Fibroblast of skin of left biceps (primary cell): ENCODE data around the gene FYCO1.
"Not testable (repeated sequence)": the region's sequence is repeated elsewhere in the genome, so short reads cannot be mapped to it uniquely, and the experiment has no call there.

ENCODE experiments used
- DNase-seq, 2 experiments: peaks; one replicate each; pipeline ENCODE4 v3.0.0-alpha.2; 2013; ENCODE audit warnings: low read depth in 2 of 2

Gene FYCO1

DNA sequence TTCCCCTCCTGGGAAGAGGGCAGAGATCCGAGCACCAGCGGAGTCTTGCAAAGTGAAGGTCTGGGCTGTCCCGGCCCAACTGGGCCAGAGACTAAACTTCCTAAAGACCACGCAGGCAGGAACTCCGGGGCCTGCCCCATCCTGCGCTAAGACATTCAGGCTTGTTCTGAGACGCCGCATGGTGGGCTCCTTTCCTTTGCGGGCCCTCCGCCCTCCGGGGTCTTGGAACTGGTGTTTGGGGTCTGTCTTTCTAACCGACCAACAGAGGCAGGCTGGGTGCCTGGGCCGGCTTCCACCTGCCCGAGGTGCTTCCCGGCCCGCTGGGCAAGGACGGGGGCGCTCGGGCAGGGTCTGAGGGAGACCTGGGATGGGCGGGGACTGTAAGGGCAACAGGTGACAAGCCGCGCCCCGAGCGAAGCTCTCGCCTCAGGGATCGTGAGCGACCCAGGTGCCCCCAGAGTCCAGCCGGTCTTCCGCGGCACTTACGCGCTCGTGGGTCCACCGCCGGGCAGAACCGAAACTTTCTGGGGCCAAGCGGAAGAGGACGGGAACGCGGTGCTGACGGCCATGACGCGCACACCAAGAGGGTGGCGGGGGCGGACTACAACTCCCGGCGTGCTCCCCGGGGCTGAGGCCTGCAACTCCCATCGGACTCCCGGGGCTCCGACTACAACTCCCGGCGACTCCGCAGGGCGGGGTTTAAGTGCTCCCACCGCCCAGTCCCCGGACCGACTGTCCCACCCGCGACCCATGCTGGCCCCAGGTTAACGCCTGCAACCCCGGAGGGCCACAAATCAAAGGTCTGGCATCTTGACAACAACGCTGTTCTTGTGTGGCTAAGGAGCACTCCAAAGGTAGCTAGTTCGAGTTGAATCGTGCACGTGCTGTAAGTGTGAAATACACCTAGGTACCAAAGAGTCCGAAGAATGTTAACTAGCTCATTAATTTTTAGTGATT is at the start of gene FYCO1:
Gene FYCO1 (minus strand): TSS at position 589 of the 957 bp plus-strand sequence. CDS start 10,914 bp downstream, outside the sequence.
- DNase-seq = peak in 1 of 2 experiments; percentile 50

DNA sequence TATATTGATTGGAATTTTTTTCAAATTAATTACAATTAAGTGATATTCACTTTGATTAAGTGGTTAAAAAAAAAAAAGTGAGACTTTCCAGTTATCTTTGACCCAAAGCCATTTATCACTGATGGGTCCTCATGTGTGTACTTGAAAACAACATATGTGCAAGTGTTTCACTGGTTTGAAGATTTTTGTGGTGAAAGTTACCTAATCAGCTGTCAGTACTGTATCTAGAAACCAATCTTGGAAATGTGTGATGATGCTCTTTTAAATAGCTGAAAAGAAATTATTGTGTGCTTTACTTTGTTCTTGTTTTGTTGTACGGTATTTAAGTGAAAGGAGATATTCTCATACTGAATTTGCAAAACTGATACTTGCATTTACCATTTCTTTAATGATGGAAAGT is 43.3 kb upstream of the FYCO1 start:
- DNase-seq = no peak

DNA sequence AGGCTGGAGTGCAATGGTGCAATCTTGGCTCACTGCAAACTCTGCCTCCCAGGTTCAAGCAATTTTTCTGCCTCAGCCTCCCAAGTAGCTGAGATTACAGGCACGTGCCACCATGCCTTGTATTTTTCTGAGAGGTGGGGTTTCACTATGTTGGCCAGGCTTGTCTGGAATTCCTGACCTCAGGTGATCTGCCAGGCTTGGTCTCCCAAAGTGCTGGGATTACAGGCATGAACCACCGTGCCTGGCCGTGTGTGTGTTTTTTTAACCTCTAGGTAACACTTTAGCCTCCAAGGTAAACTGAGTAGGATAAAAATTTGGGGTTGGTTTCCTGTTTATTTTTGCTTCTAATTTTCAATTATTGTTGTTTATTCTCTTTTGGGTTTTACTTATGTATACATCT is 42.4 kb upstream of the FYCO1 start:
- DNase-seq = not testable (repeated sequence)

DNA sequence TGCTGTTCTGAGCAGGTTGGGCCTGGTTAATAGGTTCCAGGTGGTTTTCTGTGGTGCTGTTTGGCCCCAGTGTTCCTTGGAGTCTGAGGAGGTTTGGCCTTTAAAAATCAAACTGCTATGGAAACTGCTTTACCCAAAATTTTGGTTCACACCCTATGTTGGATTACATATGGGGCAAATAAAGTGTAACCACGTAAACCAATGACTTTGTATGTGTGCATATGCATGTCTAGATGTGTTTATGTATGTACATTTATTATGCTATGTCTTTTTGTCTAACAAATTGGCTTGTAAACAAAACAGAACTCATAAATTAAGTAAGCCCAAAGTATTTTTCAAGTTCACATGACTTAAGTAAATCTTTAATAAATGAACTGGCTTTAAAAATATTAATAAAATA is 40.6 kb upstream of the FYCO1 start:
- DNase-seq = no peak

DNA sequence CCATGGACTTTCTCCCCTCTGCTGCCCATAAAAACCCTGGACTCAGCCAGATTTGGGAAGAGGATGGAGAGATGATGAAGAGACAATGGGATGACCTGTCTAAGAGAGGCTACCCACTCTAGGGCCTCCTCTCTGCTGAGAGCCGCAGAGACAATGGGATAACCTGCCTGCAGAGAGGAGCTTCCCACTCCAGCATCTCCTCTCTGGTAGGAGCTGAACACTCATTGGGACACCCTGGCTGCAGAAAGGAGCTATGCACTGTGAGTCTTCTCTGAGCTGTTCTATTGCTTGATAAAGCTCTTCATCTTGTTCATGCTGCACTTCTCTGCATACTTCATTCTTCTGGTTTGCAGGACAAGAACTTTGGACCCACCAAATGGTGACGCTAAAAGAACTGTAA is 36.1 kb upstream of the FYCO1 start:
- no peak for DNase-seq

DNA sequence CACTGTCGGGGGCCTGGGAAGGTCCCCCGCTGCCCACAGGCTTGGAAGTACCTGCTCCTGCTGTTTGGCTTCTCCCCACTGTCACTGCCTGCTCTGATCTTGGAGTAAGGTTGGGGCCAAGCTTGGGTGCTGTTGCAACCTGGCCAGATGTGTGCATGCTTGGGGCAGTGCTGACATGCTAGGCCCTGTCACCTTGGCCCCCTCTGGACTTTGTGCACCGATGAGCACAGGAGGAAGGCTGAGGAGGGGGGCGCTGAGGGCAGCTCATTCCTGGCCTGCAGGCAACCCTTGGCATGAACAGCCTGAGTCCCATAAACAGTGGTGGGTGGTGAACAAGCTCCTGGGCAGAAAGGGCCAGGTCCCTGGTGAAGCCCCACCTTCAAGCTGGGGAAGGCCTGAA is 35.6 kb upstream of the FYCO1 start:
- no peak for DNase-seq

DNA sequence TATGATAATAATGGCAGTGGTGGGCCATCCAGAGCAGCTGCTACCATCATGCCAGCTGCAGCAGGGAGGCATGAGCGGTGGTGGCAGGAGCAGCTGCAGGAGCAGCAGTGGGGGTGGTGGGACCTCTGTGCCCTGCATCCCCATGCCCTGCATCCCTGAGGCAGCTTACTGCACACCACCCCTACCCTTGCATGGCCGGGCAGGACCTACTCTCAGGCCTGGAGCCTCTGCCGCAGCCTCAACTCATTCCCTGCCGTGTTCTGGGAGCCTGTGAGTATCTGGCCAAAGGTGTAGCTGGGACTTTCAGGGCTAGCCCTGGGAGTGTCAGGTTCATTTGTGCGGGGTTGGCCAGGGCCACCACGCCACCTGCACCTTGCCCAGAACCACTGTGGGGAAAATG is 35.0 kb upstream of the FYCO1 start:
- no peak for DNase-seq

DNA sequence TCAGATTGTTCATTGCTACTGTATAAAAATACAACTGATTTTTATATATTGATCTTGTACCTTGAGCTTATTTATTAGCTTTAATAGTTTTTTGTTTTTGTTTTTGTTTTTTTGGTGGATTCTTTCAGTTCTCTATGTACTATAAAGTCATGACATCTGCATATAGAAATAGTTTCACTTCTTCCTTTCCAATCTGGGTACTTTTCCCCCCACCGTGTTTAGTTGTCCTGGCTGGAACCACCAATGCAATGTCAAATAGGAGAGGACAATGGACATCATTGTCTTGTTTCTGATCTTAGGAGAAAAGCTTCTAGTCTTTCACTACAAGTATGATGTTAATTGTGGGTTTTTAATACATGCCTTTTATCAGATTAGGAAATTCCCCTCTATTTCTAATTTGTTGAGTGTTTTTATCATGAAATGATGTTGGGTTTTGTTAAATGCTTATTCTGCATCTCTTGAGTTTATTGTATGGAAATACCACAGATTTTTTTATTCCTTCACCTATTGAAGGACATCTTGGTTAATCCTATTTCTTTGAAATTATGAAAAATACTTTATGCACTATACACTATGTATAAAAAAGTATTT is 34.4 kb upstream of the FYCO1 start:
- DNase-seq = no peak

DNA sequence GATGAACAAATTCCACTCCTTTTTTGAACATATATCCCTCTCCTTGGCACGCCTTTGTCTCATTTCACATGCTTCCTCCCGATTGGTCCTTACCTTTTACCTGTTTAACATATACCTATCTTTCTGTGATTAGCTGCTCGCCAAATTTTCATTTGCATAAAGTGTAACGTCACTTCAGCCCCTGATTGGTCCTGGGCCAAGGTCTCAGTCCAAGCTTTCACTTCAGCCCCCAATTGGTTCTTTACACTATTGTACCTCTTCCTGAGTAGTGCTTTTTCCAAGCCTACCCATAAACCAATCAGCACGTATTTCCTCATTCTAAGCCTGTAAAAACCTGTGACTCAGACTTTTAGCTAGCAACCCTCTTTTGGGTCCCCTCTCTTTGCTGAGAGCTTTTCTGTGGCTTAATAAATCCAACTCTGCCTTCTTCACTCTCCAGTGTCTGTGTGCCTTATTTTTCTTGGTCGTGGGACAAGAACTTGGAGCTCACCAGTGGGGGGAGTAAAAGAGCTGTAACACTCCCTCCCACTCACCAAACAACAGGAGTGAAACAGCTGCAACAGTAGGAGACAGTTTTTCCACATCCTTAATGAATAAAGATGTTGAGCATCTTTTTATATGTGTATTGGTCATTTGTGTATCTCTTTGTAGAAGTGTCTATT is 32.2 kb upstream of the FYCO1 start:
- DNase-seq = no peak

DNA sequence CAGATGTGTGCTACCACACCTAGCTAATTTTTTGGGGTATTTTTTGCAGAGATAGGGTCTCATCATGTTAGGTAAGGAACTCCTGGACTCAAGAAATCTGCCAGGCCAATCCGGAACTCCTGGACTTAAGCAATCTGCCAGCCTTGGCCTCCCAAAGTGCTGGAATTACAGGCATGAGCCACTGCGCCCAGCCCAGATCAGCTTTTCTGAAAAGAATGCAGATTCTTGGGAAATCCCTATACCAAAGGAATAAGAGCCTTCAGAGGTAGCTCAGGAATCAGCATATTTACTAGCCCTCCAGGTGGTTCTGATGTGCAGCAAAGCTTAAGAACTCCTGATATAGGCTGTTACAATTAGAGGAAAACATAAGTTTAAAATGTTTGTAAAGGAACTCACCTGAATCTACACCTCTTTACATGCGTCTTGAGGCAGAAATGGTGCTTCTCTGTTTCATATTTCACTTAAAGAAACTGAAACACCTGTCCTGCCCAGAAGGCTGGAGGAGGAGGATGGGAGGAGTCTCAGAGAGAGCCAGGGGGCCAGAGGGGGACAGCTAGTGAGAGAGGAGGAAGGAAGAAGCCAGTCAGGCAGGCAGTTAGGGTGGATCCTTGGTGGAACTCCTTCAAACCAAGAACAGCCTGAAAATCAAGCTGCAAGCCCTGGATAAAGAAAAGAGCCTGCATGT is 31.5 kb upstream of the FYCO1 start, which contains the start of gene XCR1:
Gene XCR1 (minus strand): TSS at position 463 of the 685 bp plus-strand sequence. CDS start 5,536 bp downstream, outside the sequence.
- no peak for DNase-seq

DNA sequence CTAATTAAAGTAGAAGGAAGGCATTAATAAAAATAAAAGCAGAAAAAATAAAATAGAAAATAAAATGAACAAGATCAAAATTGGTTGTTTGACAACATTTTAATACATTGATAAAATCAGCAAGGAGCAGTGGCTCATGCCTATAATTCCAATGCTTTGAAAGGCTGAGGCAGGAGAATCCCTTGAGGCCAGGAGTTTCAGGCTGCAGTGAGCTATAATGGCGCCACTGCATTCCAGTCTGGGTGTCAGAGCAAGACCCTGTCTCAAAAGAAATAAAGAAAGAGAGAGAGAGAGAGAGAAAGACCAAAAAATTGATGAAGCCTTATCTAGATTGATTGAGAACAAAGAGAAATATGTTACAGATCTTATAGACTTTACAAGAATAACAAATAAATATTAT is 29.5 kb upstream of the FYCO1 start:
- DNase-seq = no peak

DNA sequence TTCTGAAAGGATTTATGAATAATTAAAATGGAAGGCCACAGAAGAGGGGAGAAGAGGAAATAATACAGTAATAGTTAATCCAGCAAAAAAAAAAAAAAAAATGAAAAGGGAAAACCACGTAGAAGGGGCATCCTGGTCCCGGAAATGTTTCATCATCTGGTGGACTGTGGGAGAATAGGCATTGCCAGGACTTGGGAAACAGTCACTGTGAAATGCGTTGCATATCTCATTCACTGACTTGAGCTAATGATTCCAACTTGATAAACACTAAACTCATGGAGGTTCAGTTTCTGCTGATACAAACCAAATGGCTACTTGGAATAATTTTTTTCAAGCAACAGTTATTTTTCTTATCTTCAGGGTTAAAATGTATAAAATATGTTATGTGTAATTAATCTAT is 28.5 kb upstream of the FYCO1 start:
- DNase-seq = no peak

DNA sequence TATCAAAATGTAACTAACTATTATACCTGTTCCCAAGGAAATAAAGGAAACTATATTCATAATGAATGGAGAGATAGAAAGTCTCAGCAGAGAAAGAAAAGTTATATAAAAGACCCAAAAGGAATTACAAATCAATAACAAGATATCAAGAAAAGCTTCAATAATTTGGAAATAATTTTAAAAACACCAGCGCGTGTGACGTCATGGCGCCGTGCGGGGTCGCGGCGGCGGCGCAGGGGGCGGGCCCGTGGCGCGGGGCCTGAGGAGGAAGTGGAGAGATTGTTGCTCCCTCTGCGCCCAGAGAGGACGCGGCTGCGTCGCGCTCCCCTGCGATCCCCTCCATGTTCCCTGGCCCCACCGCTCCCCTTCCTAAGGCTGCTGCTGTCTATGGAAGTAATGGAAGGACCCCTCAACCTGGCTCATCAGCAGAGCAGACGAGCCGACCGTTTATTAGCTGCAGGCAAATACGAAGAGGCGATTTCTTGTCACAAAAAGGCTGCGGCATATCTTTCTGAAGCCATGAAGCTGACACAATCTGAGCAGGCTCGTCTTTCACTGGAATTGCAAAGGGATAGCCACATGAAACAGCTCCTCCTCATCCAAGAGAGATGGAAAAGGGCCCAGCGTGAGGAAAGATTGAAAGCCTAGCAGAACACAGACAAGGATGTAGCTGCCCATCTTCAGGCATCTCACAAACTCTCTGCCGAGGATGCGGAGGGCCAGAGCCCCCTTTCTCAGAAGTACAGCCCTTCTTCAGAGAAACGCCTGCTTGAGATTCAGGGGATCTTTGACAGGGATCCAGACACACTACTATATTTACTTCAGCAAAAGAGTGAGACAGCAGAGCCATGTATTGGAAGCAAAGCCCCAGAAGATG is 27.5 kb upstream of the FYCO1 start:
- DNase-seq = no peak

DNA sequence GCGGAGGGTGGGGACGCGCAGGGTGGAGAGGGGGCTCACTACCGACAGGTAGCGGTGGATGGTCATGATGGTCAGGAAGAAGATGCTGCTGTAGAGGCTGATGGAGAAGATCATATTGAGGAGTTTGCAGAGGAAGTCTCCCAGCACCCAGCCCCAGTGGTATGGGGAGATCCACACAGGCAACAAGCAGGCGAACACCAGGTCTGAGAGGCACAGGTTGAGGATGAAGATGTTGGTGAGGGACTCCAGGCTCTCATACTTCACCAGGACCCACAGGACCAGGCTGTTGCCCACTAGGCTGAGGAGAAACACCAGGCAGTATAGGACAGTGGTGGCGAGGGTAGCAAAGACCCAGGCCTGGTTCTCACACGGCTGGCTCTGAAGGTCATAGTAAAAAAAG is 25.9 kb upstream of the FYCO1 start:
- DNase-seq = no peak

DNA sequence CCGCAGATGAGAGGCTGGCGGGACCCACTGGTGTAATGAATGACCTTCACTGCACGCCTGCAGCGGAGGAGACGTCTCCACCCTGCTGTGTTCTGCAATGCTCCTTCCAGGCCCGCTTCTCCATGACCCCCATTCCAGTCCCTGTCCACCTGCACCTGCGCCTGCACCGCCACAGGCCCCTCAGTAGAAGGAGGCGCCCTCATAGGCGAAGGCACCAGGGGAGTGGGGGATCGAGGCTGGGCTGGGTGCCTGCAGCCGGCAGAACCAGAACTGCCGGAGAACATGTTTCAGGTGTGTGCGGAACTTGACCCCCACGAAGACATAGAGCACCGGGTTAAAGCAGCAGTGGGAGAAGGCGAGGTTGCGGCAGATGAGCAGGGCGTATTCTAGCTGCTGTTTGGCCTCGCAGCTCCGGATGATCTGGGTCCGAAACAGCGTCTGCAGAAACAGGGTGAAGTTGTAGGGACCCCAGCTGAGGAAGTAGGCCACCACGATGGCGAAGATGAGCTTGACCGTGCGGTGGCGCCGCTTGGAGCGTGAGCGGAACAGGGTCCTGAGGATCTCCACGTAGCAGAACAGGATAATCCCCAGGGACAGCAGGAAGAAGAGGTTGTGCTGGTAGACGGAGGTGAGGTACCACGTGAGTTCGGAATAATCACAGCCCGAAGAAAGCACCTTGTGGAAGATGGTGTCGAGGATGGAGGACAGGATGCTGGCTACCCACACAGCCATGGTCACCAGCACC is 25.3 kb upstream of the FYCO1 start:
- no peak for DNase-seq

DNA sequence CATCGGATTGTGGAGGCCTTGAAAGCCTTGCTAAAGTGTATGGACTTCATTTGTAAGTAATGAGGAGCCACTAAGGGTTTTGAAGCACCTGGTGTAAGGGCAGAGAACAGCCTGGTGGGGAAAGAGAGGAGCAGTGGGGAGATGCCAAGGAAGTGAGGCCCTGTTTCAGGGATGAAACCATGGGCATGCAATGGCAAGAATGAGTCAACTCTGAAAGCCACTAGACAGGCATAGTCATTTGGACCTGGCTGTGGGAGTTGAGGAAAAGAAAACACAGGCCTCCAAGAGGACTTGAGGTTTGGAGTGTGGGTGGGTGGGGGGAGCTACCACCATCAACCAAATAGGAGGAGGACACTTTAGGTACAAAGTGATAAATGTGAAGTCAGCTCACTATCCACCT is 24.1 kb upstream of the FYCO1 start:
- DNase-seq = no peak

DNA sequence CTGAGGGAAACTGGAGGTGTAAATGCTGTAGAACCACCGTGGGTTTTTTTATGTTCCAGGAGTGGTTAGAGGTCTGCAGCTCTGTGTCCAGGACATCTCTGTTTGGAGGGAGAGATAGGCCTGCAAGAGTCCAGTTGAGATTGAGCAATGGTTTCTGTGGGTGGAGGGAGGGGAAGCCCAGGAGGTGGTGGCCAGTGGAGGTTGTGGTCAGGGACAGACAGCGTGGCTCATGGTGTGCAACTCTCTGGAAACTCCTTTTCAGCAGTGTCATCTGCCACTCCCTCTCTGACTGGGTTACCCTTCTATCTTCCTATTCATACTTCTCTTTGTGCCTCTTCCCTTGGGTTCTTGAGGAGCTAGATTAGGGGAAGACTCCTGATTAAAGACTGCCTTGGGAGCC is 22.1 kb upstream of the FYCO1 start:
- DNase-seq = no peak

DNA sequence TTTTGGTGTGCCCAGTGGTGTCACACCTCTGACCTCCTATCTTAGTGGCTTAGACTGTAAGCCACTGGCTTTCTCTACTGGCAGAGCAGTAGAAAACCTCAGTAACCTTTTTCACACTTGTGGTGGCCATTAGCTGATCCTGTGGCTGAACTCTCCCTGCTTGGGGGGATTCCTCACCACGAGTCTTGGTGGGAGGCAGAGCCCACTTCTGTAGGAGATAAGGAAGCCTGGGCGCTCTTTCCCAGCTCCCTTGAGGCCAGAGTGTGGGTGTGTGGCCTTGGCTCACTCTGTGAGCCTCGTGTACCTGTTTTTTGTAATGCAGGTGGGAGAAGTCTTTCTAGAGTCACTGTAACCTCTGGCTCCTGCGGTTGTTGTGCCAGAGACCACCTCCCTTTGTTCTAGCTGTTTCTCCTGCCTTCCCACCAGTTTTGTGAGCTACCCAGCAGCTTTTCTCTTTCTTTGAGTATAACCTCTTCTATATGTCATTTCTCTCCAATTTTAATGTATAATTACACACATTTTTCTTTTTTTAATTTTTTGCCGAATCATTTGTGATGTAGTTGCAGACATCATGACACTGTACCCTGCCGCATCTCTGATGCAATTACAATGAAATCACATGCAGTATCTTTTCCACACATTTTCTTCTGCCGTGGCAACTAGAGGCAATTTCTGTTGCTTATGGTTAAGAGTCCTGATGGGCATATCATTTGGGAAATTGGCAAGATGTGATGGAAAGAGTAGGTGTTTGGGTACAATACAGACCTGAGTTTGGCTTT is 17.9 kb upstream of the FYCO1 start:
- DNase-seq = no peak

DNA sequence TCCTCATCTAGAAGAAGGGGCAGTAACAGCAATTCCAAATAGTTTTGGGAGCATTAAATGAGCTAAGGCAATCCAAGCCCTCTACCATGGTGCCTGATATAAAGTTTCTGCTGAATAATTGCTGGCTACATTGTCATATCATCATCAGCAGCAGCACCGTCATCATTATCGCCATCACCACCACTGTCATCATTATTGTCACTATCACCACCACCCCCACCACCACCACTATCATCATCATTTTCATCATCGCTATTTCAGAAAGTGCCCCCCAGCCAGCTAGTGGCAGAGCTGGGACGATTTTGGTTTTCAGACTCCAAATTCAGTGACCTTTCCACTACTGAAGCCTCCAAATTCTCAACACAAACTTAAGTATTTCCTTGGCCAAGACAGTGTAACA is 16.6 kb upstream of the FYCO1 start:
- DNase-seq = no peak
